Measurements from ENCODE around the gene AKT1S1. TPM values are rescaled to one million over a fixed set of nuclear protein-coding genes. Genes with fewer than 3 reads are reported as not detected.

AKT1S1 gene
- total and polyA plus RNA-seq, 2 donors (not counting 3 experiments of a cell fraction or from before 2014, with no cell fraction given) = 64.2 to 68.3 TPM

- TF ChIP-seq CTCF (IDR thresholded peaks at IDR 0.05; ENCODE audit: extremely low read depth in 1 of 2, insufficient read depth in 1 of 2, low read depth in 1 of 2, low read length in 2 of 2) = no peak
- TF ChIP-seq, protein P1, sequence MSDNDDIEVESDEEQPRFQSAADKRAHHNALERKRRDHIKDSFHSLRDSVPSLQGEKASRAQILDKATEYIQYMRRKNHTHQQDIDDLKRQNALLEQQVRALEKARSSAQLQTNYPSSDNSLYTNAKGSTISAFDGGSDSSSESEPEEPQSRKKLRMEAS (IDR thresholded peaks at IDR 0.05; ENCODE audit: insufficient read depth, insufficient read length) = no peak
- no peak for TF ChIP-seq JUN (IDR thresholded peaks at IDR 0.05; ENCODE audit: borderline replicate concordance, insufficient read depth, insufficient read length, low read depth)
- TF ChIP-seq FOS (IDR thresholded peaks at IDR 0.05; ENCODE audit: borderline replicate concordance, insufficient read depth, low read length) = no peak
- TF ChIP-seq POLR2AphosphoS5 (IDR thresholded peaks at IDR 0.05; ENCODE audit: insufficient read depth, low read depth, low read length) = no peak
- TF ChIP-seq MYC (IDR thresholded peaks at IDR 0.05; ENCODE audit: low read depth, low read length) = no peak
- no peak for TF ChIP-seq POLR2A (IDR thresholded peaks at IDR 0.05; ENCODE audit: low read depth, low read length)
- TF ChIP-seq EZH2 (IDR thresholded peaks at IDR 0.05; ENCODE audit: borderline replicate concordance, low read depth, low read length, severe bottlenecking) = no peak
Measured at GRCh38 chr19:49908480-49909420, 31.6 kb upstream of the AKT1S1 start.

More at GRCh38 chr19:49908480-49909420, 31.6 kb upstream of the AKT1S1 start:
- ChIA-PET CTCF (no interaction called here), POLR2A (no interaction called here)
- DNase-seq (ENCODE audit: low read depth, low spot score) (no peak), FAIRE-seq (no peak)
- Histone ChIP-seq H3K9ac (replicated peaks; ENCODE audit: extremely low read depth, insufficient read depth, low read length) (no peak overlapping the region), H3K4me1 (ENCODE audit: control insufficient read depth, extremely low read depth, insufficient read depth, low read length) (no peaks in the 10 kb centered on the region), H3K4me3 (replicated peaks in 1 of 3; ENCODE audit: insufficient read depth in 1 of 3, low read depth in 1 of 3, low read length in 3 of 3) (no peak overlapping the region), H3K9me1 (replicated peaks; ENCODE audit: control insufficient read depth, extremely low read depth, insufficient read depth, low read length) (no peaks in the 10 kb centered on the region), H3K27ac (ENCODE audit: insufficient read depth, low read depth, low read length) (no peak overlapping the region), H3K36me3 (ENCODE audit: control insufficient read depth in 2 of 2, extremely low read depth in 1 of 2, insufficient read depth in 2 of 2, low read length in 2 of 2) (peaks cover 6 to 23% of the 10 kb centered on the region in 2 experiments), H4K20me1 (replicated peaks; ENCODE audit: control insufficient read depth, extremely low read depth, insufficient read depth, low read length) (no peaks in the 10 kb centered on the region), H3K9me3 (replicated peaks; ENCODE audit: control insufficient read depth, insufficient read depth, low read length) (no peaks in the 10 kb centered on the region), H2AFZ (ENCODE audit: low read depth, low read length) (no peak overlapping the region), H3K4me2 (ENCODE audit: insufficient read depth, low read length) (no peak overlapping the region), H3K27me3 (ENCODE audit: control insufficient read depth in 2 of 2, insufficient read depth in 2 of 2, low read length in 2 of 2) (no peaks in the 10 kb centered on the region), H3K79me2 (ENCODE audit: control insufficient read depth, insufficient read depth, low read length) (no peaks in the 10 kb centered on the region)
- intact Hi-C loops (cut with micrococcal nuclease) = no loop called here
- TSS peak; percentile 18 for BruUV-seq (replicated peaks)
- dilution Hi-C loops (cut with MboI; ENCODE audit: extremely low pct_ligation_motif_present, low sequenced_read_pairs) = no loop called here

All from endothelial cell of umbilical vein (primary cell).